ENCODE results near the gene ICE2.
A peak's percentile ranks its signal among the peaks of the same experiment; 100 is the strongest.

The ICE2 gene

DNA sequence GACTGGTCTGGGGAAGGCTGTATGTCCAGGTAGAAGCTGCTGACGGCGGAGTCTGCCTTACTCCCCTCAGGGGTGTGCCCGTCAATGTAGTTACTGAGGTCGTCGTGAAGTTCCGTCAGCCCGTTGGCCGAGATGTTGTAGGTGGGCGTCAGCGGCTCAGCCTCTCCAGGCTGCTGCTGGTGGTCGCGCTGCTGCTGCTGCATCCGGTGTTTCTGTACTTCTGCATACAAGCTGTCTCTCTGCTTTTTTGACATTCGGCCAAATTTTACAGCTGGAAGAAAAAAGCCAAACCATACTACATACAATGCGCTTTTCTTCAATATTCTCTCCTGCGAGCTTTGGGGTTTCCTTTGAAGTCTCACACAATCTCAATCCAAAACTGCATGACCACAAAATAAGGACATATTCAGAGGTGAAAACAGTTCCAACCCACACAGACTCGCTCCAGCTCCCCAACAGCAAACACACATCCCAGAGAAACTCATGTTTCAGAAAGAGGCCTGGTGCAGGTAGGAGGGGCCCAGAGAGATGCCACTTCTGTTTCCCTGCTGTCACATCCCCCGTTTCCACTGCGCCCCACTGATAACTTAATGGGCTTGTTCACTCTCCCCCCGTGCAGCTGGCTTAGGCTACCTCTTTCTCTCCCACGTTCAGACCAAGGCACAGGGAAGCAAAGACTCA is 32.5 kb upstream of the ICE2 start:
- TF ChIP-seq, protein P1, sequence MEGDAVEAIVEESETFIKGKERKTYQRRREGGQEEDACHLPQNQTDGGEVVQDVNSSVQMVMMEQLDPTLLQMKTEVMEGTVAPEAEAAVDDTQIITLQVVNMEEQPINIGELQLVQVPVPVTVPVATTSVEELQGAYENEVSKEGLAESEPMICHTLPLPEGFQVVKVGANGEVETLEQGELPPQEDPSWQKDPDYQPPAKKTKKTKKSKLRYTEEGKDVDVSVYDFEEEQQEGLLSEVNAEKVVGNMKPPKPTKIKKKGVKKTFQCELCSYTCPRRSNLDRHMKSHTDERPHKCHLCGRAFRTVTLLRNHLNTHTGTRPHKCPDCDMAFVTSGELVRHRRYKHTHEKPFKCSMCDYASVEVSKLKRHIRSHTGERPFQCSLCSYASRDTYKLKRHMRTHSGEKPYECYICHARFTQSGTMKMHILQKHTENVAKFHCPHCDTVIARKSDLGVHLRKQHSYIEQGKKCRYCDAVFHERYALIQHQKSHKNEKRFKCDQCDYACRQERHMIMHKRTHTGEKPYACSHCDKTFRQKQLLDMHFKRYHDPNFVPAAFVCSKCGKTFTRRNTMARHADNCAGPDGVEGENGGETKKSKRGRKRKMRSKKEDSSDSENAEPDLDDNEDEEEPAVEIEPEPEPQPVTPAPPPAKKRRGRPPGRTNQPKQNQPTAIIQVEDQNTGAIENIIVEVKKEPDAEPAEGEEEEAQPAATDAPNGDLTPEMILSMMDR (IDR thresholded peaks at IDR 0.05; ENCODE audit: extremely low read depth, missing control alignments) = no peak
- no peak for DNase-seq (ENCODE audit: low spot score)

DNA sequence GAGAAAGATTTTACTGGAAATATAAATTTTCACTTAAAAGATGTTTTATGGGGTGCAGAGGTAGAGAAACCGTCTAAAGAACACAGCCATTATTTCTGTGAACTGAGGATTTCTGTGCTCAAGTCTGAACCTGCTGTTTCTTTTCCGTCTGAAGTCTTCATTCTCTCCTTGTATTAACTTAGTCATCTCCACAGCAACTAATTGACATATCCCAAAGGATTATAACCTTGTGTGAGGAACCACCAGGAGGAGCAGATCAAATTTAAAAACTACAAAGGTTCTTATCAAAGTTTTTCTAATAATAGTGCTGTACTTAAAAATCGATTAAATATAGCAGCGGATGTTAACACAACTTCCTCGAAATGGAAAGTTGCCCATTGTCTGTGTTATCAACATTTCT is 31.1 kb upstream of the ICE2 start:
- DNase-seq (ENCODE audit: low spot score) = no peak
- TF ChIP-seq, protein P1 (IDR thresholded peaks at IDR 0.05; ENCODE audit: extremely low read depth, missing control alignments) = no peak

- no peak for DNase-seq (ENCODE audit: low spot score)
- TF ChIP-seq, protein P1 (IDR thresholded peaks at IDR 0.05; ENCODE audit: extremely low read depth, missing control alignments) = no peak
Observed at GRCh38 chr15:60509470-60509869, 30.5 kb upstream of the ICE2 start.

DNA sequence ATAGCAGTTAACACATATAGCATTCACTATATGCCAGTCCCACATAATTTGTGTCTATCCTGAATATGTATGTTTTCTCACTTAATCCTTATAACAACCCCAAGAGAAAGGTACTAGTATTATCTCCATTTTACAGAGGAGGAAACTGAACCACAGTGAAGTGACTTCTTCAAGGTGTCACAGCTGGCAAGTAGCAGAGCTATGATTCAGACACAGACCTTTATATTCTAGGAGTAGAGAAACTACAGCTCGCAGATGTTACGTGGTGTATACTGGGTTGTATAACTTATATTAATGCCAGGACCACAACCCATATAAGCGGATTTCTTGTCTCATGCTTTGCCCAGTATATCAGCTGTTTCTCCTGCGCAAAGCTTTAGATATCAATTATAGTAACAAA is 29.5 kb upstream of the ICE2 start:
- DNase-seq (ENCODE audit: low spot score) = no peak
- TF ChIP-seq, protein P1 (IDR thresholded peaks at IDR 0.05; ENCODE audit: extremely low read depth, missing control alignments) = no peak

GRCh38 chr15:60507596-60508424 is 28.9 kb upstream of the ICE2 start:
- TF ChIP-seq, protein P1 (IDR thresholded peaks at IDR 0.05; ENCODE audit: extremely low read depth, missing control alignments) = peak; percentile 74
- DNase-seq (ENCODE audit: low spot score) = peak; percentile 73

DNA sequence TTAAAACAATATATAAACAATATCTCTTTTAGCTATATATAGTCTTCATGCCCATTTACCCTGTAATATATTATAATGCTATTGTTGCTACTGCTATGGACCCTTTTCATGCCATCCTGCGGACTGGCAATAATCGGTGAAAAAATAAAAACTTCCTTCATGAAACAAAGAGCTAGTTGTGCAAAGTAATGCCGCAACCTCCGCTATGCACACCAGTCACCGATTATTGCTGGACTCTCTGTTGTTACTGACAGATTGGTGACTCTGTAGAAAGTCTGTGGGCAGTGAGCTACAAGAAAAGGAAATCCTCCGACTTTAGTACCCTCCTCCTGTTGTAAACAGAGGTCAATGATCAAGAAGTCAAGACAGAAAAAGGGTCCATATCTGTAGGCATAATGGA is 17.9 kb upstream of the ICE2 start:
- TF ChIP-seq, protein P1 (IDR thresholded peaks at IDR 0.05; ENCODE audit: extremely low read depth, missing control alignments) = no peak
- DNase-seq (ENCODE audit: low spot score) = no peak

GRCh38 chr15:60494108-60494507 is 15.2 kb upstream of the ICE2 start:
- DNase-seq (ENCODE audit: low spot score) = no peak

More at GRCh38 chr15:60494108-60494507, 15.2 kb upstream of the ICE2 start:
- TF ChIP-seq, protein P1 (IDR thresholded peaks at IDR 0.05; ENCODE audit: extremely low read depth, missing control alignments) = no peak

Data from GM20000 (cell line).